ENCODE data around the gene RNF8. TPM values are rescaled to one million over a fixed set of nuclear protein-coding genes. Genes with fewer than 3 reads are reported as not detected.

Gene RNF8
- polyA plus RNA-seq, 3 donors, result 4.2 to 4.9 (median 4.7) TPM

DNA sequence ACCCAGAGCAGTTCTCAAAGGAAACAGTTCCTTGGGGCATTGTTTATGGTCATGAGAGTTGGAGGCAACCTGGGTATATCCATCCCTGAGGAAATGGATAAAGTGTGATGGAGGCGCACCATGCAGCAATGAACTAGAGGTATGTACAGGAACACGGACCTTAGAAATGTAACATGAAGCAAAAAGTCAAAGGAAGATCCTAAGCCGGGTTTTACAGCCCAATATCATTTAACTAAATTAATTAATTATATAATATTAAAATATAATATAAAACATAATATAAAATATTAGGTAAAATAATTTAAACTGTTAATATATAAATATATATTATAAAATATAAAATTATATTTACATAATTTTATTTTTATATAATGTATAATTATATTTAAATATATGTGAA lies 44.1 kb upstream of the RNF8 start:
- Histone ChIP-seq H3K4me3 (replicated peaks in 1 of 3; ENCODE audit: low read depth in 2 of 3, low read length in 3 of 3) (no peak overlapping the region), H3K27me3 (ENCODE audit: control insufficient read depth in 2 of 2, insufficient read depth in 2 of 2, low read length in 2 of 2) (no peaks in the 10 kb centered on the region), H3K4me2 (replicated peaks; ENCODE audit: extremely low read depth, low read length, poor library complexity, severe bottlenecking) (no peak overlapping the region), H3K79me2 (ENCODE audit: insufficient read depth, low read length) (no peaks in the 10 kb centered on the region), H3K36me3 (replicated peaks in 1 of 2; ENCODE audit: control insufficient read depth in 1 of 2, insufficient read depth in 2 of 2, low read length in 2 of 2) (peaks cover 3 to 75% of the 10 kb centered on the region in 2 donors), H3K9ac (ENCODE audit: insufficient read depth, low read length, poor library complexity, severe bottlenecking) (no peak overlapping the region), H4K20me1 (ENCODE audit: insufficient read depth, low read length) (no peaks in the 10 kb centered on the region), H3K4me1 (ENCODE audit: control insufficient read depth in 1 of 2, insufficient read depth in 2 of 2, low read length in 2 of 2) (no peaks in the 10 kb centered on the region), H2AFZ (ENCODE audit: insufficient read depth, low read depth, low read length, poor library complexity, severe bottlenecking) (no peak overlapping the region), H3K27ac (ENCODE audit: low read depth in 1 of 2, low read length in 2 of 2) (no peak overlapping the region), H3K9me3 (replicated peaks in 1 of 2; ENCODE audit: control insufficient read depth in 1 of 2, insufficient read depth in 1 of 2, low read length in 2 of 2) (no peaks in the 10 kb centered on the region)
- intact Hi-C loops (cut with micrococcal nuclease), result no loop called here
- peaks cover 0 to 7% (median 0%) of the 10 kb centered on the region in 7 donors for H3K9me3 Mint-ChIP-seq
- no peak overlapping the region for H3K27ac Mint-ChIP-seq
- TF ChIP-seq, protein P1, sequence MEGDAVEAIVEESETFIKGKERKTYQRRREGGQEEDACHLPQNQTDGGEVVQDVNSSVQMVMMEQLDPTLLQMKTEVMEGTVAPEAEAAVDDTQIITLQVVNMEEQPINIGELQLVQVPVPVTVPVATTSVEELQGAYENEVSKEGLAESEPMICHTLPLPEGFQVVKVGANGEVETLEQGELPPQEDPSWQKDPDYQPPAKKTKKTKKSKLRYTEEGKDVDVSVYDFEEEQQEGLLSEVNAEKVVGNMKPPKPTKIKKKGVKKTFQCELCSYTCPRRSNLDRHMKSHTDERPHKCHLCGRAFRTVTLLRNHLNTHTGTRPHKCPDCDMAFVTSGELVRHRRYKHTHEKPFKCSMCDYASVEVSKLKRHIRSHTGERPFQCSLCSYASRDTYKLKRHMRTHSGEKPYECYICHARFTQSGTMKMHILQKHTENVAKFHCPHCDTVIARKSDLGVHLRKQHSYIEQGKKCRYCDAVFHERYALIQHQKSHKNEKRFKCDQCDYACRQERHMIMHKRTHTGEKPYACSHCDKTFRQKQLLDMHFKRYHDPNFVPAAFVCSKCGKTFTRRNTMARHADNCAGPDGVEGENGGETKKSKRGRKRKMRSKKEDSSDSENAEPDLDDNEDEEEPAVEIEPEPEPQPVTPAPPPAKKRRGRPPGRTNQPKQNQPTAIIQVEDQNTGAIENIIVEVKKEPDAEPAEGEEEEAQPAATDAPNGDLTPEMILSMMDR (IDR thresholded peaks at IDR 0.05), result no peak
- peaks cover 11% of the 10 kb centered on the region for H3K4me1 Mint-ChIP-seq
- H3K27me3 Mint-ChIP-seq (ENCODE audit: low read depth in 3 of 3), result peaks cover 0 to 4% (median 0%) of the 10 kb centered on the region in 3 donors
- no peak overlapping the region for H3K4me3 Mint-ChIP-seq
- peaks cover 57% of the 10 kb centered on the region in 2 donors for H3K36me3 Mint-ChIP-seq
- DNase-seq, result no peak
- 100% methylated on average over 1 of the region's 3 CpGs for WGBS (ENCODE audit: insufficient coverage)

DNA sequence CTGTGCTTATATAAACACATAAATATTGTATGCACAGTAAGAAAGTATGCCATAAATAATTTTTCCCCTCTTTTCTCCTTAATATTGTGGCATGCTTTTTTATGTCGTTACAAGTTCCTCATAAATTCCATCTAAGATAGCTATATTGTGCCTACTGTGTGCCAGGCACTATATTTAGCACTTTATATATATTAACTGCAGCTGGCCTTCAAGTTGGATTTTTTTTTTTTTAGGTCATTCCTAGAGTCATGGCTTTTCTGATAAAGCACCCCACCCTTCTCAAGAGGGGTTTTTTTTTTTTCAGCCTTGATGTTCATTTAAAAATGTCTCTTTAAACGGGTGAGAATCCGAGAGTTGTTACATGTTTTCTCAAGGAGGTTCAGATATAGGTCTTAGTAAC lies 42.8 kb upstream of the RNF8 start:
- Histone ChIP-seq H3K9me3 (replicated peaks in 1 of 2; ENCODE audit: control insufficient read depth in 1 of 2, insufficient read depth in 1 of 2, low read length in 2 of 2) (no peaks in the 10 kb centered on the region), H3K79me2 (ENCODE audit: insufficient read depth, low read length) (no peaks in the 10 kb centered on the region), H3K4me2 (replicated peaks; ENCODE audit: extremely low read depth, low read length, poor library complexity, severe bottlenecking) (no peak overlapping the region), H3K27ac (ENCODE audit: low read depth in 1 of 2, low read length in 2 of 2) (no peak overlapping the region), H3K36me3 (replicated peaks in 1 of 2; ENCODE audit: control insufficient read depth in 1 of 2, insufficient read depth in 2 of 2, low read length in 2 of 2) (peaks cover 9 to 72% of the 10 kb centered on the region in 2 donors), H4K20me1 (ENCODE audit: insufficient read depth, low read length) (no peaks in the 10 kb centered on the region), H3K9ac (ENCODE audit: insufficient read depth, low read length, poor library complexity, severe bottlenecking) (no peak overlapping the region), H3K27me3 (ENCODE audit: control insufficient read depth in 2 of 2, insufficient read depth in 2 of 2, low read length in 2 of 2) (no peaks in the 10 kb centered on the region), H3K4me3 (replicated peaks in 1 of 3; ENCODE audit: low read depth in 2 of 3, low read length in 3 of 3) (no peak overlapping the region), H2AFZ (ENCODE audit: insufficient read depth, low read depth, low read length, poor library complexity, severe bottlenecking) (no peak overlapping the region), H3K4me1 (ENCODE audit: control insufficient read depth in 1 of 2, insufficient read depth in 2 of 2, low read length in 2 of 2) (no peaks in the 10 kb centered on the region)
- H3K36me3 Mint-ChIP-seq, result peaks cover 47 to 52% of the 10 kb centered on the region in 2 donors
- TF ChIP-seq, protein P1 (IDR thresholded peaks at IDR 0.05), result no peak
- peaks cover 10% of the 10 kb centered on the region for H3K4me1 Mint-ChIP-seq
- H3K4me3 Mint-ChIP-seq, result no peak overlapping the region
- WGBS (ENCODE audit: insufficient coverage), result no CpG with 5 or more reads among the region's 3 CpGs
- intact Hi-C loops (cut with micrococcal nuclease), result no loop called here
- H3K27me3 Mint-ChIP-seq (ENCODE audit: low read depth in 3 of 3), result peaks cover 0 to 1% (median 0%) of the 10 kb centered on the region in 3 donors
- H3K27ac Mint-ChIP-seq, result no peak overlapping the region
- DNase-seq, result no peak
- no peaks in the 10 kb centered on the region for H3K9me3 Mint-ChIP-seq

Measured in CD14-positive monocyte (primary cell).